Mononuclear cell (primary cell): ENCODE measurements around the gene MTHFSD. TPM values are rescaled to one million over a fixed set of nuclear protein-coding genes. Genes with fewer than 3 reads are reported as not detected.

Source experiments
- H3K27me3 ChIP-seq: 2 replicates; pipeline ENCODE4 v1.6.0; 2011; ENCODE audit warnings: low read length, control low read depth; ENCODE audit not compliant: insufficient read depth
- H3K4me1 ChIP-seq: 2 replicates; pipeline ENCODE4 v1.5.1; 2011; ENCODE audit warnings: mild to moderate bottlenecking, low read length, control low read depth; ENCODE audit not compliant: insufficient read depth
- H3K4me3 ChIP-seq: 2 replicates; pipeline ENCODE4 v1.5.1; 2011; ENCODE audit warnings: mild to moderate bottlenecking, low read length, moderate library complexity
- H3K9me3 ChIP-seq: 2 replicates; pipeline ENCODE4 v1.5.1; 2011; ENCODE audit warnings: low read depth, mild to moderate bottlenecking, control low read depth, low read length
- total RNA-seq: library from RNA; depleted of rRNA; stranded (reverse); fragments of >200 nt; gene quantifications from one replicate; pipeline ENCODE4 v1.2.3, GENCODE V29; 2012

MTHFSD gene
- total RNA-seq, 1 donor, result 3.3 TPM

GRCh38 chr16:86512860-86513470 lies 42.1 kb downstream of the MTHFSD start:
- peaks cover 81% of the 10 kb centered on the region for H3K27me3 ChIP-seq
- peaks cover 10% of the 10 kb centered on the region for H3K4me1 ChIP-seq
- H3K9me3 ChIP-seq, result no peaks in the 10 kb centered on the region
- H3K4me3 ChIP-seq, result no peak overlapping the region

GRCh38 chr16:86512301-86512859 lies 42.7 kb downstream of the MTHFSD start:
- H3K27me3 ChIP-seq, result peaks cover 81% of the 10 kb centered on the region
- H3K9me3 ChIP-seq, result no peaks in the 10 kb centered on the region
- peaks cover 10% of the 10 kb centered on the region for H3K4me1 ChIP-seq
- no peak overlapping the region for H3K4me3 ChIP-seq

GRCh38 chr16:86511317-86512161 lies 43.5 kb downstream of the MTHFSD start:
- Histone ChIP-seq H3K27me3 (peaks cover 81% of the 10 kb centered on the region), H3K4me1 (peaks cover 10% of the 10 kb centered on the region), H3K9me3 (no peaks in the 10 kb centered on the region), H3K4me3 (no peak overlapping the region)

GRCh38 chr16:86510465-86511261 lies 44.4 kb downstream of the MTHFSD start, which contains the start of gene FOXF1:
TSS of gene FOXF1 (plus strand) at chr16:86510527. CDS start at chr16:86510570, 43 bp downstream.
- Histone ChIP-seq H3K4me3 (peak within 1 kb of the TSS; percentile 22), H3K27me3 (peaks cover 79% of the 10 kb centered on the region), H3K4me1 (peaks cover 10% of the 10 kb centered on the region), H3K9me3 (no peaks in the 10 kb centered on the region)

GRCh38 chr16:86509759-86510464 lies 45.1 kb downstream of the MTHFSD start:
- peaks cover 76% of the 10 kb centered on the region for H3K27me3 ChIP-seq
- H3K4me3 ChIP-seq, result peak overlapping the region; percentile 22
- H3K4me1 ChIP-seq, result peaks cover 10% of the 10 kb centered on the region
- no peaks in the 10 kb centered on the region for H3K9me3 ChIP-seq

GRCh38 chr16:86508947-86509758 lies 45.9 kb downstream of the MTHFSD start:
- H3K9me3 ChIP-seq, result no peaks in the 10 kb centered on the region
- peaks cover 76% of the 10 kb centered on the region for H3K27me3 ChIP-seq
- peak overlapping the region; percentile 22 for H3K4me3 ChIP-seq
- peaks cover 10% of the 10 kb centered on the region for H3K4me1 ChIP-seq

- Histone ChIP-seq H3K27me3 (peaks cover 76% of the 10 kb centered on the region), H3K4me1 (peaks cover 10% of the 10 kb centered on the region), H3K4me3 (no peak overlapping the region), H3K9me3 (no peaks in the 10 kb centered on the region)
Measured at GRCh38 chr16:86508028-86508946, 46.7 kb downstream of the MTHFSD start.

GRCh38 chr16:86507173-86508027 lies 47.6 kb downstream of the MTHFSD start:
- H3K4me1 ChIP-seq, result peaks cover 10% of the 10 kb centered on the region
- H3K27me3 ChIP-seq, result peaks cover 77% of the 10 kb centered on the region
- no peak overlapping the region for H3K4me3 ChIP-seq
- H3K9me3 ChIP-seq, result no peaks in the 10 kb centered on the region

GRCh38 chr16:86505899-86506864 lies 48.9 kb downstream of the MTHFSD start:
- H3K27me3 ChIP-seq, result peaks cover 78% of the 10 kb centered on the region
- H3K4me1 ChIP-seq, result peaks cover 10% of the 10 kb centered on the region
- H3K4me3 ChIP-seq, result no peak overlapping the region
- H3K9me3 ChIP-seq, result no peaks in the 10 kb centered on the region

- Histone ChIP-seq H3K4me1 (peaks cover 10% of the 10 kb centered on the region), H3K27me3 (peaks cover 83% of the 10 kb centered on the region)
Measured at GRCh38 chr16:86505185-86505898, 49.7 kb downstream of the MTHFSD start.

More at GRCh38 chr16:86505185-86505898, 49.7 kb downstream of the MTHFSD start:
- no peaks in the 10 kb centered on the region for H3K9me3 ChIP-seq
- no peak overlapping the region for H3K4me3 ChIP-seq
